Measurements from ENCODE around the gene ZNF581. TPM values are rescaled to one million over a fixed set of nuclear protein-coding genes. Genes with fewer than 3 reads are reported as not detected.

ZNF581 gene
- total and polyA plus RNA-seq, 7 donors, result 10.2 to 18.6 (median 14.5) TPM

- peaks cover 0 to 6% of the 10 kb centered on the region in 2 donors for H3K36me3 ChIP-seq (ENCODE audit: insufficient read depth in 1 of 2, low read depth in 1 of 2)
- ATAC-seq, result peak; percentile 23 to 69 (median 62)
- peak overlapping the region; percentile 79 for H3K27ac ChIP-seq
- TF ChIP-seq, protein P1, sequence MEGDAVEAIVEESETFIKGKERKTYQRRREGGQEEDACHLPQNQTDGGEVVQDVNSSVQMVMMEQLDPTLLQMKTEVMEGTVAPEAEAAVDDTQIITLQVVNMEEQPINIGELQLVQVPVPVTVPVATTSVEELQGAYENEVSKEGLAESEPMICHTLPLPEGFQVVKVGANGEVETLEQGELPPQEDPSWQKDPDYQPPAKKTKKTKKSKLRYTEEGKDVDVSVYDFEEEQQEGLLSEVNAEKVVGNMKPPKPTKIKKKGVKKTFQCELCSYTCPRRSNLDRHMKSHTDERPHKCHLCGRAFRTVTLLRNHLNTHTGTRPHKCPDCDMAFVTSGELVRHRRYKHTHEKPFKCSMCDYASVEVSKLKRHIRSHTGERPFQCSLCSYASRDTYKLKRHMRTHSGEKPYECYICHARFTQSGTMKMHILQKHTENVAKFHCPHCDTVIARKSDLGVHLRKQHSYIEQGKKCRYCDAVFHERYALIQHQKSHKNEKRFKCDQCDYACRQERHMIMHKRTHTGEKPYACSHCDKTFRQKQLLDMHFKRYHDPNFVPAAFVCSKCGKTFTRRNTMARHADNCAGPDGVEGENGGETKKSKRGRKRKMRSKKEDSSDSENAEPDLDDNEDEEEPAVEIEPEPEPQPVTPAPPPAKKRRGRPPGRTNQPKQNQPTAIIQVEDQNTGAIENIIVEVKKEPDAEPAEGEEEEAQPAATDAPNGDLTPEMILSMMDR (IDR thresholded peaks at IDR 0.05), result peak; percentile 45
- no peaks in the 10 kb centered on the region for H3K9me3 ChIP-seq
- H3K27me3 ChIP-seq (ENCODE audit: insufficient read depth in 3 of 3, low read length in 2 of 3), result no peaks in the 10 kb centered on the region
- H3K4me3 ChIP-seq, result peak overlapping the region; percentile 87
- intact Hi-C loops (cut with DNase I), result no loop called here
- DNase-seq, result peak; percentile 78 to 89
- peaks cover 57% of the 10 kb centered on the region for H3K4me1 ChIP-seq
- WGBS, 3 donors, result 3 to 8% (median 4%) methylated on average over 36 to 38 of the region's 38 CpGs
These were observed 3.3 kb upstream of the ZNF581 start for GRCh38 chr19:55640043-55640576.

GRCh38 chr19:55640577-55641425 lies 2.6 kb upstream of the ZNF581 start, which contains the start of gene ZNF580:
TSS of gene ZNF580 (plus strand) at chr19:55641002. CDS start at chr19:55642509, 1,507 bp downstream.
- Histone ChIP-seq H3K36me3 (ENCODE audit: insufficient read depth in 1 of 2, low read depth in 1 of 2) (peaks cover 0 to 13% of the 10 kb centered on the region in 2 donors), H3K27ac (peak within 1 kb of the TSS; percentile 79), H3K27me3 (ENCODE audit: insufficient read depth in 3 of 3, low read length in 2 of 3) (no peaks in the 10 kb centered on the region), H3K4me3 (peak within 1 kb of the TSS; percentile 87), H3K9me3 (no peaks in the 10 kb centered on the region), H3K4me1 (peaks cover 52% of the 10 kb centered on the region)
- WGBS, 3 donors, result 0 to 1% (median 0%) methylated on average over 59 to 89 of the region's 89 CpGs
- peak; percentile 76 to 86 for DNase-seq
- TF ChIP-seq, protein P1 (IDR thresholded peaks at IDR 0.05), result no peak
- intact Hi-C loops (cut with DNase I), result no loop called here
- ATAC-seq, result peak; percentile 66 to 75 (median 72)

DNA sequence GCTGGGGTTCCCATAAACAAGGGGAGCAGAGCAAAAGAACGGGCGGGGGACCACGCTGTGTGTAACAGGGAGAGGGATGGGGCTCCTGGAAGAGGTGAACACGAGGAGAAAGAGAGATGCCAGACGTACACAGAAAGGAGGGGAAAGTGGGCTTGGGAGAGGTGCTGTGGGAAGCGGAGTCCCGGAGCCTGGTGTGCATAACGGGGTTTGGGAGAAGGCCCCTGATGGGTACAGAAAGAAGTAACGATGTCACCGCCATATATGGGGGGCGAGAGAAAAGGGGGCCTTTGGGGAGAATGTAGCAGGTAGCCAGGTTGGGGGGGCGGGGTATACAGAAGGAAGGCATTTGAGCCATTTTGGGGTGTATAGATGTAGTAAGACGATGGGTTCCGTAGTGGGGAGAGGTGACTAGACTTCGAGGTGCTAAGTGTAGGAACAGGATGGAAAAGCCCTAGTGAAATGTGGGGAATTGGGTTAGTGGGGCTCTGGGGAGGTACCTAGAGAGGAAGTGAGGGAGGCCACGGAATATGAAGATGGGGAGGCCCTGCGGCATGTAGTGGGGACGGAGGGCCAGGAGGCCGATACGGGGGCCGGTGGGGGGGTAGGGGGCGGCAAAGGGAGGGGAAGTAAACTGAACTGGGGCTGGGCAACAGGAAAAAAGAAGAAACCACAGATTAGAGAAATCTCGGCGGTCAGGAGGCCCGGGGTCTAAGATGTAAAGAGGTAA lies 1.9 kb upstream of the ZNF581 start:
- no peaks in the 10 kb centered on the region for H3K27me3 ChIP-seq (ENCODE audit: insufficient read depth in 3 of 3, low read length in 2 of 3)
- intact Hi-C loops (cut with DNase I), result no loop called here
- peaks cover 44% of the 10 kb centered on the region for H3K4me1 ChIP-seq
- no peak for DNase-seq
- H3K9me3 ChIP-seq, result no peaks in the 10 kb centered on the region
- ATAC-seq, result peak in 2 of 4 donors; percentile 1 to 6
- 2 to 3% (median 2%) methylated on average over 25 of the region's 25 CpGs for WGBS, 3 donors
- H3K4me3 ChIP-seq, result peak overlapping the region; percentile 87
- TF ChIP-seq, protein P1 (IDR thresholded peaks at IDR 0.05), result no peak
- peak overlapping the region; percentile 79 for H3K27ac ChIP-seq
- H3K36me3 ChIP-seq (ENCODE audit: insufficient read depth in 1 of 2, low read depth in 1 of 2), result peaks cover 0 to 16% of the 10 kb centered on the region in 2 donors

DNA sequence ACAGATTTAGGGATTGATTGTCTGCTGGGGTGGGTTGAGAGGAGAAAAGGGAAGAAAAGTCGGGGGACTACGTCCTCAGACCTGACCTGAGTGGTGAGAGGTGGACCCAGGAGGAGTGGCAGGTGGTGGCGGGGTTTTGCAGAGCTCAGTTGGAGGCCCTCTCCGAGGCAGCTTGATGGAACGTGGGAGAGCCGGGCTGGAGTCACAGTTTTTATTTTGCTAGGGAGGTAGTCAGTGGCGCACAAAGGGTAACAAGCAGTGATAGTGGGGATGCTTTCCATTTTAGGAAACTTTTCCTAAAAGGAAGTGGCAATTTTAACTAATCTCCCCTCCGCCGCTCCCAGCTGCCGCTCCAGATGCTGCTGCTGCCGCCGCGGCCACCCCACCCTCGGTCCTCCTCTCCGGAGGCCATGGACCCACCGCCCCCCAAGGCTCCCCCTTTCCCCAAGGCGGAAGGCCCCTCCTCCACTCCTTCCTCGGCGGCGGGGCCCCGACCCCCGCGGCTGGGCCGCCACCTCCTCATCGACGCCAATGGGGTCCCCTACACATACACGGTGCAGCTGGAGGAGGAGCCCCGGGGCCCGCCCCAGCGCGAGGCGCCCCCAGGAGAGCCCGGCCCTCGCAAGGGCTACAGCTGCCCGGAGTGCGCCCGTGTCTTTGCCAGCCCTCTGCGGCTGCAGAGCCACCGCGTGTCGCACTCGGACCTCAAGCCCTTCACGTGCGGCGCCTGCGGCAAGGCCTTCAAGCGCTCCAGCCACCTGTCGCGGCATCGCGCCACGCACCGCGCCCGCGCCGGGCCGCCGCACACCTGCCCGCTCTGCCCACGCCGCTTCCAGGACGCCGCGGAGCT lies 1.1 kb upstream of the ZNF581 start:
- ATAC-seq (peak in 3 of 4 donors; percentile 0 to 15 (median 0)), DNase-seq (no peak)
- no peaks in the 10 kb centered on the region for H3K9me3 ChIP-seq
- H3K4me1 ChIP-seq, result peaks cover 50% of the 10 kb centered on the region
- TF ChIP-seq, protein P1 (IDR thresholded peaks at IDR 0.05), result no peak
- H3K4me3 ChIP-seq, result peak overlapping the region; percentile 87
- intact Hi-C loops (cut with DNase I), result no loop called here
- peak overlapping the region; percentile 79 for H3K27ac ChIP-seq
- peaks cover 0 to 16% of the 10 kb centered on the region in 2 donors for H3K36me3 ChIP-seq (ENCODE audit: insufficient read depth in 1 of 2, low read depth in 1 of 2)
- WGBS, 3 donors, result 2 to 5% (median 4%) methylated on average over 45 to 65 of the region's 65 CpGs
- H3K27me3 ChIP-seq (ENCODE audit: insufficient read depth in 3 of 3, low read length in 2 of 3), result no peaks in the 10 kb centered on the region
